ENCODE results near the gene KMT2B. TPM values are rescaled to one million over a fixed set of nuclear protein-coding genes. Genes with fewer than 3 reads are reported as not detected.

KMT2B gene
- total and polyA plus RNA-seq, 2 donors (not counting 1 experiment from before 2014, with no cell fraction given): 85.6 to 96.9 TPM

- H3K4me1 Mint-ChIP-seq: peaks cover 41% of the 10 kb centered on the region
- H4K20me1 ChIP-seq (ENCODE audit: control insufficient read depth, insufficient read depth, low read length, poor library complexity, severe bottlenecking): peaks cover 61% of the 10 kb centered on the region
- intact Hi-C loops (cut with micrococcal nuclease): loop anchor here (10.0 kb wide), 2 partner anchors 185 to 375 kb away; partner anchors contain the start of genes FFAR1, HCST, NFKBID and TYROBP
- TF ChIP-seq CTCF (IDR thresholded peaks at IDR 0.05): no peak
- no peak for TF ChIP-seq EZH2 (IDR thresholded peaks at IDR 0.05; ENCODE audit: borderline replicate concordance, insufficient read depth, low read depth, low read length, poor library complexity, severe bottlenecking)
- H3K4me2 ChIP-seq (replicated peaks; ENCODE audit: low read depth, low read length, poor library complexity, severe bottlenecking): peak overlapping the region; percentile 85
- no peak overlapping the region for H3K27ac ChIP-seq (ENCODE audit: low read length in 2 of 2)
- no peak overlapping the region for H2AFZ ChIP-seq (ENCODE audit: insufficient read depth, low read depth, low read length, poor library complexity, severe bottlenecking)
- ChIA-PET CTCF (interaction anchor here (1.3 to 2.6 kb wide), 3 partner anchors 21 to 25 kb away, joined by 3 to 7 read pairs (median 4); no protein-coding TSS in a partner anchor), POLR2A (interaction anchor here (1.2 to 1.8 kb wide), 3 partner anchors 21 to 26 kb away, joined by 4 to 10 read pairs (median 7); partner anchors contain the start of genes IGFLR1, PSENEN and U2AF1L4)
- H3K4me3 Mint-ChIP-seq: peak overlapping the region; percentile 90
- no peak overlapping the region for H3K9ac ChIP-seq (ENCODE audit: low read length)
- no peaks in the 10 kb centered on the region for H3K27me3 ChIP-seq (replicated peaks in 1 of 4; ENCODE audit: control extremely low read depth in 1 of 4, control insufficient read depth in 3 of 4, insufficient read depth in 4 of 4, low read length in 3 of 4)
- DNase-seq (no peak), ATAC-seq (ENCODE audit: low read depth) (no peak)
- H3K9me3 Mint-ChIP-seq (ENCODE audit: insufficient read depth): no peaks in the 10 kb centered on the region
- no peak overlapping the region for H3K4me3 ChIP-seq (ENCODE audit: control extremely low read depth in 1 of 5, extremely low read depth in 1 of 5, insufficient read depth in 1 of 5, low read depth in 2 of 5, low read length in 4 of 5)
- 95% methylated on average over 23 of the region's 32 CpGs for WGBS (ENCODE audit: insufficient coverage)
- no peaks in the 10 kb centered on the region for H3K27me3 Mint-ChIP-seq
- H3K79me2 ChIP-seq (ENCODE audit: control insufficient read depth, insufficient read depth, low read length): peaks cover 76% of the 10 kb centered on the region
- peaks cover 0 to 45% of the 10 kb centered on the region in 2 experiments for H3K36me3 ChIP-seq (replicated peaks in 1 of 2; ENCODE audit: control extremely low read depth in 1 of 2, control insufficient read depth in 1 of 2, extremely low read depth in 1 of 2, insufficient read depth in 2 of 2, low read length in 1 of 2)
- no peaks in the 10 kb centered on the region for H3K9me3 ChIP-seq (ENCODE audit: control extremely low read depth in 1 of 3, control insufficient read depth in 2 of 3, insufficient read depth in 1 of 3, low read length in 2 of 3)
- H3K4me1 ChIP-seq (ENCODE audit: control insufficient read depth in 2 of 2, insufficient read depth in 2 of 2, low read length in 2 of 2): peaks cover 19 to 40% of the 10 kb centered on the region in 2 donors
- H3K27ac Mint-ChIP-seq: peak overlapping the region; percentile 85
Observed at GRCh38 chr19:35719402-35720162, 1.8 kb downstream of the KMT2B start.

- WGBS (ENCODE audit: insufficient coverage): 99% methylated on average over 9 of the region's 9 CpGs
- peaks cover 0 to 50% of the 10 kb centered on the region in 2 experiments for H3K36me3 ChIP-seq (replicated peaks in 1 of 2; ENCODE audit: control extremely low read depth in 1 of 2, control insufficient read depth in 1 of 2, extremely low read depth in 1 of 2, insufficient read depth in 2 of 2, low read length in 1 of 2)
- no peak for TF ChIP-seq EZH2 (IDR thresholded peaks at IDR 0.05; ENCODE audit: borderline replicate concordance, insufficient read depth, low read depth, low read length, poor library complexity, severe bottlenecking)
- no peak for TF ChIP-seq CTCF (IDR thresholded peaks at IDR 0.05)
- CTCF ChIA-PET: interaction anchor here (1.3 to 2.6 kb wide), 3 partner anchors 20 to 25 kb away, joined by 3 to 7 read pairs (median 4); no protein-coding TSS in a partner anchor
- H3K27me3 ChIP-seq (replicated peaks in 1 of 4; ENCODE audit: control extremely low read depth in 1 of 4, control insufficient read depth in 3 of 4, insufficient read depth in 4 of 4, low read length in 3 of 4): no peaks in the 10 kb centered on the region
- no peaks in the 10 kb centered on the region for H3K9me3 ChIP-seq (ENCODE audit: control extremely low read depth in 1 of 3, control insufficient read depth in 2 of 3, insufficient read depth in 1 of 3, low read length in 2 of 3)
- H3K27ac ChIP-seq (ENCODE audit: low read length in 2 of 2): no peak overlapping the region
- no peak overlapping the region for H3K27ac Mint-ChIP-seq
- POLR2A ChIA-PET: no interaction called here
- no peak overlapping the region for H3K4me3 ChIP-seq (ENCODE audit: control extremely low read depth in 1 of 5, extremely low read depth in 1 of 5, insufficient read depth in 1 of 5, low read depth in 2 of 5, low read length in 4 of 5)
- H3K4me2 ChIP-seq (replicated peaks; ENCODE audit: low read depth, low read length, poor library complexity, severe bottlenecking): no peak overlapping the region
- H4K20me1 ChIP-seq (ENCODE audit: control insufficient read depth, insufficient read depth, low read length, poor library complexity, severe bottlenecking): peaks cover 64% of the 10 kb centered on the region
- H3K4me1 Mint-ChIP-seq: peaks cover 36% of the 10 kb centered on the region
- H3K27me3 Mint-ChIP-seq: no peaks in the 10 kb centered on the region
- no peak overlapping the region for H3K9ac ChIP-seq (ENCODE audit: low read length)
- no peak for DNase-seq
- no peak overlapping the region for H2AFZ ChIP-seq (ENCODE audit: insufficient read depth, low read depth, low read length, poor library complexity, severe bottlenecking)
- no peaks in the 10 kb centered on the region for H3K9me3 Mint-ChIP-seq (ENCODE audit: insufficient read depth)
- intact Hi-C loops (cut with micrococcal nuclease): no loop called here
- peak overlapping the region; percentile 45 for H3K4me3 Mint-ChIP-seq
- peaks cover 77% of the 10 kb centered on the region for H3K79me2 ChIP-seq (ENCODE audit: control insufficient read depth, insufficient read depth, low read length)
- ATAC-seq (ENCODE audit: low read depth): no peak
- peaks cover 19 to 34% of the 10 kb centered on the region in 2 donors for H3K4me1 ChIP-seq (ENCODE audit: control insufficient read depth in 2 of 2, insufficient read depth in 2 of 2, low read length in 2 of 2)
Observed at GRCh38 chr19:35720163-35720524, 2.3 kb downstream of the KMT2B start.
